Central memory CD8-positive, alpha-beta T cell (primary cell): ENCODE measurements around the gene TTC1.
"Not testable (repeated sequence)": the region's sequence is repeated elsewhere in the genome, so short reads cannot be mapped to it uniquely, and the experiment has no call there.

Source experiments
- ATAC-seq: fragments of 150-1000 bp; cut with Tn5 transposase; replicated peaks from 2 replicates; pipeline ENCODE4 v1.10.0; 2022; ENCODE audit warnings: mild to moderate bottlenecking, moderate FRiP score, moderate number of reproducible peaks; ENCODE audit not compliant: poor library complexity, severe bottlenecking; ENCODE audit errors: extremely low read depth
- DNase-seq, 2 donors: peaks; one replicate each; pipeline ENCODE4 v3.0.0; 2021; ENCODE audit warnings: low spot score in 2 of 2
- H3K27ac Mint-ChIP-seq: one replicate; pipeline ENCODE4 v1.8.0; 2022; ENCODE audit warnings: low read depth, mild to moderate bottlenecking, moderate library complexity, mixed read lengths
- H3K27me3 Mint-ChIP-seq: one replicate; pipeline ENCODE4 v1.8.0; 2022; ENCODE audit warnings: mixed read lengths
- H3K36me3 Mint-ChIP-seq: one replicate; pipeline ENCODE4 v1.8.0; 2022; ENCODE audit warnings: mild to moderate bottlenecking, moderate library complexity, mixed read lengths; ENCODE audit not compliant: insufficient read depth
- H3K4me1 Mint-ChIP-seq: one replicate; pipeline ENCODE4 v1.8.0; 2022; ENCODE audit warnings: mixed read lengths
- H3K4me3 Mint-ChIP-seq: one replicate; pipeline ENCODE4 v1.8.0; 2022; ENCODE audit warnings: mild to moderate bottlenecking, moderate library complexity, mixed read lengths
- H3K9me3 Mint-ChIP-seq: one replicate; pipeline ENCODE4 v1.8.0; 2022; ENCODE audit warnings: mixed read lengths

Gene TTC1, protein sequence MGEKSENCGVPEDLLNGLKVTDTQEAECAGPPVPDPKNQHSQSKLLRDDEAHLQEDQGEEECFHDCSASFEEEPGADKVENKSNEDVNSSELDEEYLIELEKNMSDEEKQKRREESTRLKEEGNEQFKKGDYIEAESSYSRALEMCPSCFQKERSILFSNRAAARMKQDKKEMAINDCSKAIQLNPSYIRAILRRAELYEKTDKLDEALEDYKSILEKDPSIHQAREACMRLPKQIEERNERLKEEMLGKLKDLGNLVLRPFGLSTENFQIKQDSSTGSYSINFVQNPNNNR

DNA sequence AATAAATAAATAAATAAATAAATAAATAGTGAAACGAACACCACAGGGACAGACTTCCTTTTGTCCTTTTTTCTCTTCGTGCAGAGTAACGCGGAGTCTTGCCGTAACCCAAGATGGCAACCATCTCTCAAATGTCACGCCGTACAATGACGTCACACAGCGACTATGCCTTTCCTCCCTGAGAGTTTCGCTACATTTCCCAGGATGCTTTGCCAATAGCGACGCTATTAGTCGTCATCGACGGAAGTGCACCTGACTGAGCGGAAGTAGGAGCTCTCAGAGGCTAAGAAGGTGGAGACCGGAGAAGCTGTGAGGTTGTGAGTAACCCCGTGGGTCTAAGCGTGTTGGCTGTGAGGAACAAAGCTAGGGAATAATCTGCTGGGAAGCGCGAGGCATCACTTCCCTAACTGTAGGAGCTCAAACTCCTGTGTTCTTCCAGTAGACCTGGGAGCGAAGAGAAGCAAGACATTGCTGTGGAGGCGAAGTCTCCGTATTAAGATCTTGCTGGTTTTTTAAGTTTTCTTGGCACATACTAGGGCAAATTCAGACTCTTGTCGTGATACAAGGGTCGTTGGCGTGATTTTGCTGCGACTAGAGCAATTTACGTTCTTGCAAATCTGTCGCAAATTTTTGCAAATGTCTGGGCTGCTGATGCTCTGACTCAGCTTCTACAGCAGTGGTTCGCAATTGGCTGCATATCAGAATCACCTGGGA lies at the start of gene TTC1:
TTC1 (plus strand) TSS at position 263 of the 714 bp plus-strand sequence. CDS start 1,390 bp downstream, outside the sequence.
- peak within 1 kb of the TSS; percentile 92 for H3K27ac Mint-ChIP-seq
- peak; percentile 84 to 90 for DNase-seq
- H3K36me3 Mint-ChIP-seq = peaks cover 25% of the 10 kb centered on the region
- no peaks in the 10 kb centered on the region for H3K27me3 Mint-ChIP-seq
- H3K4me3 Mint-ChIP-seq = peak within 1 kb of the TSS; percentile 94
- H3K9me3 Mint-ChIP-seq = no peaks in the 10 kb centered on the region
- ATAC-seq = peak; percentile 99
- peaks cover 23% of the 10 kb centered on the region for H3K4me1 Mint-ChIP-seq

DNA sequence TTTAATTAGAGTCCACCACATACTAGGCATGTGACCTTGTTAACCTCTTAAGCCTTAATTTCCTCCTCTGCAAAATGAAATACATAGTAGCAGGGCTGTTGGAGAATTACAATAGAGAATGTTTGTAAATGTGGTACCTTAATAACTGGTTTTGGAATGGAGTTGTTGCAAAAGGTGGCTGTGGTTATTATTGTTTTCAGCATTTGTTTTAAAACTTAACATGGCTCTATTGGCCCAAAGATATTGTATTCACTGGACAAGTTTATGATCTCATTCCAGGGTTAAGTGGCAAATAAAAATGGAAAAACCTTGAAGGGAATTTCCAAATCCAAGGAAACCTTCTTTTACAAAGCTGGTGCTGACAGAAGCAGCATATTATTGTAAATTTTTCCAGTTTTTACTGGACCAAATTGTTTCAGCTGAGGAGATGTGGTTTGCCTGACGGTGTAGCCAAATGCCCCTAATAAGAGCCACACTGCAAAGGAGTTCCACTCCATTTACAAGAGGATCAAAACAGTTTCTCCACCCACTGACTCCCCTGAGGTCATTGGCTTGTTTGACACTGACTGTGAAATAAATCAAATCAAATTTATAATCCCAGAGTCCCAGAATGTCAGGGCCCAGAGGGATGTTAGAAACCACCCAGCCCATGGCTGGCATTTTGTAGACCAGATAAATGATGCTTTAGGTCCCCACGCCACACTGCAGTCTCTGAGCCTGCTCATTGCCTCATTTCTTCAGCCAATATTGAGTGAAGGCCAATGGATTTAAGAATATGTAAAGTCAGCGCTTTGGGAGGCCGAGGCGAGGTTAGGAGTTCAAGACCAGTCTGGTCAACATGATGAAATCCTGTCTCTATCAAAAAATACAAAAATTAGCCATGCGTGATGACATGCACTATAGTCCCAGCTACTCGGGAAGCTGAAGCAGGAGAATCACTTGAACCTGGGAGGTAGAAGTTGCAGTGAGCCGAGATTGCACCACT lies 47.5 kb upstream of the TTC1 start:
- H3K4me3 Mint-ChIP-seq = no peak overlapping the region
- H3K36me3 Mint-ChIP-seq = no peaks in the 10 kb centered on the region
- H3K27me3 Mint-ChIP-seq = peaks cover 33% of the 10 kb centered on the region
- no peak for ATAC-seq
- no peaks in the 10 kb centered on the region for H3K4me1 Mint-ChIP-seq
- no peak for DNase-seq
- no peak overlapping the region for H3K27ac Mint-ChIP-seq
- no peaks in the 10 kb centered on the region for H3K9me3 Mint-ChIP-seq

DNA sequence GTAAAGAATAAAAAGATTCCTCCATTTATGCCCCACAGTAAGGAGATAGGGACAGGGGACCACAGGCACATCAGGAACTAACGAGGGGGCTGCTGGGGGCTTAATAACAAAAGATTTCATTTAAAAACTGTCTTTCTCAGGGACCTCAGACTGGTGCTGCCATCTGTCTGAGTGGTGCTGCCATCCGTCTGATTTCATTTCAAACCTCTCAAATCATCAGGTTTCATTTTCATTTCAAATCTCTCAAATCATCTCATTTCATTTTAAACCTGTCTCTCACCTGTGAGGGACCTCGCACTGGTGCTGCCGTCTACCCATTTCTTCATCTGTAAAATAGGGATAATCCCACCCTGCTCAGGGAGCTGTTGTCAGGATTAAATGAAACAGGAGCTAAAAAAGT lies 46.7 kb upstream of the TTC1 start:
- DNase-seq (no peak), ATAC-seq (no peak)
- Mint-ChIP-seq H3K27me3 (peaks cover 41% of the 10 kb centered on the region), H3K36me3 (no peaks in the 10 kb centered on the region), H3K9me3 (no peaks in the 10 kb centered on the region), H3K27ac (no peak overlapping the region), H3K4me3 (no peak overlapping the region), H3K4me1 (no peaks in the 10 kb centered on the region)

DNA sequence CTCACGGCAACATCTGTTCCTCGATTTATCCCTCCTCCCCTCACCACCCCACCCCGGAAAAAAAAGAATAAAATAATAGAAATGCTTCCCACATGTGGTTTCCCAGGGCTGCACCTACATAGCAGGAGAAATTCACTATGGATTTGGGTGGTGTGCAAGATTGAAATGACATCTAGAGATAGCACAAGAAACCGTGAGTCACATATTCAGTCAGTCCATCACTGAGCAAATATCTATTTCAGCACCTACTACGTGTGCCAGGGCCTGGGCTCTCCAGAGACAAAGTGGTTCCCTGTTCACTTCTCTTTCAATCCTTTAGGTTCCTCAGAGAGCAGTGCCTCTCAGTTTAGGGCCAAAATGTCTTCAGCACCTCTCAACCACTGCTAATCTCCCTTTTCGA lies 45.0 kb upstream of the TTC1 start:
- Mint-ChIP-seq H3K36me3 (no peaks in the 10 kb centered on the region), H3K27me3 (peaks cover 49% of the 10 kb centered on the region), H3K4me3 (no peak overlapping the region), H3K27ac (no peak overlapping the region), H3K9me3 (no peaks in the 10 kb centered on the region), H3K4me1 (no peaks in the 10 kb centered on the region)
- ATAC-seq (no peak), DNase-seq (no peak)

DNA sequence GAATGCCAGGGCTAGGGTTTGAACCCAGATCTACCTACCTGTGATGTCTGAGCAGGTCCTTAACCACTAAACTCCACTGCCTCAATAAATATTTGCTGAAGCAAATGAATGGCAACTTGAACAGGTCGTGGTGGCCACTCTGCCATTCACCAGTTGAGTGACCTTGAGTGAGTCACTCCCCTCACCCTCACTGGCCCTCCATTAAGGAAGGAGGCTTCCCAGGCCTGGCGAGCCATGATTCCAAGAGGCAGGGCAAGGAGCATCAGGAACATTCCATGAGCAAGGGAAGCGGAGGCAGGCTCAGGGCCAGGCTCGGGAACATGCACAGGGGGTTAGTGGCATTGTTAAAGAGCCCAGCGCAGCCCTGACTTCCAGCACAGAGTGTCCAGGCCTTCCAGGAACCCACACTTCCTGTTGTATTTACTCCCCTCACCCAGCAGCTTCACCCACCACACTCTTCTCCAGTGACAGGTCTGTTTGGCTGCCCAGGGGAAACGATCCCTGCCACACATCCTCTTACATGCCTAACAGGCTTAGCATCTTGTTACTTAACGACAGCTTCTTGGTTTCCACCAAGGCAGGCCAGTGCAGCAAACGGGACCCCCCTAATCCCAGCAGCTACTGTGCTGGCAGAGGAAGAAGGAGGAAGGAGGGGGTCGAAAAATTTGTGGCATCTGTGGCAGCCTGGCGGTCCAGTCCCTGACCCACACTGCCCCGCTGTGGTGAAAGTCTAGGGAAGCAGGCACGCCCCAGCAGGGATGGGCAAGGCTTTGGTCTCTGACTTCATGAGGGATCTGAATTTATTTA lies 43.7 kb upstream of the TTC1 start:
- no peaks in the 10 kb centered on the region for H3K36me3 Mint-ChIP-seq
- no peak overlapping the region for H3K4me3 Mint-ChIP-seq
- no peak overlapping the region for H3K27ac Mint-ChIP-seq
- DNase-seq (no peak), ATAC-seq (no peak)
- peaks cover 58% of the 10 kb centered on the region for H3K27me3 Mint-ChIP-seq
- no peaks in the 10 kb centered on the region for H3K9me3 Mint-ChIP-seq
- no peaks in the 10 kb centered on the region for H3K4me1 Mint-ChIP-seq

DNA sequence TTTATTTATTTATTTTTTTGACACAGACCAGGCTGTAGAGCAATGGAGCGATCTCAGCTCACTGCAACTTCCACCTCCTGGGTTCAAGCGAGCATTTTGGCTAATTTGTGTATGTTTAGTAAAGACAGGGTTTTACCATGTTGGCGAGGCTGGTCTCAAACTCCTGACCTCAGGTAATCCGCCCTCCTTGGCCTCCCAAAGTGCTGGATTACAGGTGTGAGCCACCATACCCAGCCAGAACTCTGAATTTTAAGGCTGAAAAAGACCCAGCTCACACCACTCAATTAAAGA lies 43.2 kb upstream of the TTC1 start:
- ATAC-seq, DNase-seq, H3K4me3 Mint-ChIP-seq, H3K4me1 Mint-ChIP-seq, H3K36me3 Mint-ChIP-seq, H3K9me3 Mint-ChIP-seq, H3K27ac Mint-ChIP-seq: not testable (repeated sequence)
- H3K27me3 Mint-ChIP-seq = peaks cover 64% of the 10 kb centered on the region

DNA sequence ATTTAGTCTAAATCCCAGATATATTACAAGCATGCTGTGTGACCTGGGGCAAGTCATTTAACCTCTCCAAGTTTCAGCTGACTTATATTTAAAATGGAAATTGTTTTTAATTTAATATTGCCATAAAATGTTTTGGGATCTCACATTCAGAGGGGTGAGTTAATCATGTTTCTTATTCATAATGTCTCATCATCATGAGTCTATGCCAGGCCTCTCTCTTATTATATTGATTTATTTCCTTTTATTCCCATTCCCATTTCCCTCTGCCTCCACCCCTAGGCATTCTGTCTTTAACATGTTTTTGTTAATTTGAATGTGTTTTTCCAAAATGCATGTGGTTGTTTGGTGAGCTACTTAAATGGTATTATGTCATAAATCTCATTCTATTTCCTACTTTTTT lies 39.0 kb upstream of the TTC1 start:
- no peak overlapping the region for H3K27ac Mint-ChIP-seq
- DNase-seq (no peak), ATAC-seq (no peak)
- no peaks in the 10 kb centered on the region for H3K36me3 Mint-ChIP-seq
- H3K4me3 Mint-ChIP-seq = no peak overlapping the region
- H3K27me3 Mint-ChIP-seq = peaks cover 96% of the 10 kb centered on the region
- peaks cover 14% of the 10 kb centered on the region for H3K4me1 Mint-ChIP-seq
- H3K9me3 Mint-ChIP-seq = no peaks in the 10 kb centered on the region

DNA sequence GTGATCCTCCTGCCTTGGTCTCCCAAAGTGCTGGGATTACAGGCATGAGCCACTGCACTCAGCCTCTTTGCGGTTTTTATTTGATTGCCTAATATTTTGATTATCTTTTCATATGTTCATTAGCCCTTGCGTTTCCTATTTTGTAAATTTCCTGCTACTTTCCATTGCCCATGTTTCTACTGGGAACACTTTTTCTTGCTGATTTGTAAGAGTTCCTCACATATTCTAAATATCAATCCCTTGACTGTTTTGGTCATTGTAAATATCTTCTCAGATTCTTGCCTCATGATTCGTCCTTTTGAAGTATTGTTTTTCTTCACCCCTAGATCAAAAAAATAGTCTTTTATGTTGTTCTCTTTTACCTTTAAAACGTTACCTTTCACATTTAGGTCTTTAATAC lies 37.9 kb upstream of the TTC1 start:
- ATAC-seq (no peak), DNase-seq (no peak)
- Mint-ChIP-seq H3K27ac (no peak overlapping the region), H3K4me1 (peaks cover 14% of the 10 kb centered on the region), H3K36me3 (no peaks in the 10 kb centered on the region), H3K4me3 (peak overlapping the region; percentile 12), H3K27me3 (peaks cover 88% of the 10 kb centered on the region), H3K9me3 (no peaks in the 10 kb centered on the region)

DNA sequence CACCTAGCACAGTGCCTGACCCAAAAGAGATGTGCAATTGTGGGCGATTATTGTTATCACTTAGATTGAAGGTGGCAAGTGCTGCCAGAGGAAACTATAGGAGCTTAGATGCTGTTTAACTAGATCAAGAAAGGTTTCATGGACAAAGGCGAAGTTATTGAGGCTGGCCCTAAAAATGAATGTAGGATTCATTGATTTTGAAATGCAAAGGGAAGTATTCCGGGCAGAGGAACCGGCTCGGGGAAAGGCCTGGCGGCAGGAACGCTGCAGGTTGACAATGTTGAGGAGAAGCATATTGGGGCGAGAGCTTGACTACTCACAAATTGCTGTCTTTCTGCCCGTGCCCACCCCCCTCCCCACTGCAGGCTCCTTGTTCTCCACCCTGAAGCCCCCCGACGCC lies 37.4 kb upstream of the TTC1 start:
- H3K4me3 Mint-ChIP-seq = peak overlapping the region; percentile 12
- H3K9me3 Mint-ChIP-seq = no peaks in the 10 kb centered on the region
- ATAC-seq (no peak), DNase-seq (no peak)
- peaks cover 83% of the 10 kb centered on the region for H3K27me3 Mint-ChIP-seq
- no peak overlapping the region for H3K27ac Mint-ChIP-seq
- peaks cover 14% of the 10 kb centered on the region for H3K4me1 Mint-ChIP-seq
- H3K36me3 Mint-ChIP-seq = no peaks in the 10 kb centered on the region

DNA sequence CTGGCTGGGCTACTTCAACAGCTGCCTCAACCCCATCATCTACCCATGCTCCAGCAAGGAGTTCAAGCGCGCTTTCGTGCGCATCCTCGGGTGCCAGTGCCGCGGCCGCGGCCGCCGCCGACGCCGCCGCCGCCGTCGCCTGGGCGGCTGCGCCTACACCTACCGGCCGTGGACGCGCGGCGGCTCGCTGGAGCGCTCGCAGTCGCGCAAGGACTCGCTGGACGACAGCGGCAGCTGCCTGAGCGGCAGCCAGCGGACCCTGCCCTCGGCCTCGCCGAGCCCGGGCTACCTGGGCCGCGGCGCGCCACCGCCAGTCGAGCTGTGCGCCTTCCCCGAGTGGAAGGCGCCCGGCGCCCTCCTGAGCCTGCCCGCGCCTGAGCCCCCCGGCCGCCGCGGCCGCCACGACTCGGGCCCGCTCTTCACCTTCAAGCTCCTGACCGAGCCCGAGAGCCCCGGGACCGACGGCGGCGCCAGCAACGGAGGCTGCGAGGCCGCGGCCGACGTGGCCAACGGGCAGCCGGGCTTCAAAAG lies 36.9 kb upstream of the TTC1 start:
- ATAC-seq = no peak
- H3K27ac Mint-ChIP-seq = no peak overlapping the region

DNA sequence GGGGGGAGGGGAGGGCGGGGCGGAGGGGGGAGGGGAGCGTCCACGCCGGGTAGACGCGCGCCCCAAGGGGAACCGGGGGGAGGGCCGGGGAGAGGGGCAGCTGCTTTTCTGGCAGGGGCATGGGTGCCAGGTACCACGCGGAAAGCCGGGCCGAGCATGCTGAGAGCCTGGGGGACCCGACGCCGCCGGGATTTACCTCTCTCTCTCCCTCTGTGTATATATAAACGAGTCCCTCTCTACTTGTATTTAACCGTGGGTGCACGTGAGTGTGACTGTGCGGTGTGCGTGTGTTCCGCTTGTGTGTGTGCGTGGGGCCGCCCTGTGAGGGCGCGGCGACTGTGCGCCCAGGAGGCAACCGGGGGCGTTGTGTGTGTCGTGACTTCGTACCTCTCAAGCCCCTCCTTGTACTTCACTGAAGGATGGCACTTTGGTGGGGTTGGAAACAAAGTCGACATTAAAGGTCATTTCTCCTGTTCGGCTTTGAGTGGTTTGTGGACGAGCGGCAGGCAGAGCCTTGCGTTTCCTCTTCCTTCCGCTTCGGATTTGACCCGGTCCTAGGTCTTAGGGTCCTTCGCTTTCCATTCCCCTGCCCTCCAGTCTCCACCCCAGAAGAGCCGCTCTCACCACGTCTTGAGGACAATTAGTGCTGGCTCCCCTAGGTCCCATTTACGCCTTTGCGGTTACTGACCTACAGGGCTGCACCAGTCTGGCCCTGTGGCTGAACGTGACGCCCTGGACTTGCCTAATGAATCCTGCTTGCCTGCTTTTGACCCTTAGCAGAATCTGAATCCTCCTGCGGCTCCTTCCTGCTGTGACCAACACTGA lies 36.2 kb upstream of the TTC1 start:
- Mint-ChIP-seq H3K9me3 (no peaks in the 10 kb centered on the region), H3K4me1 (peaks cover 14% of the 10 kb centered on the region), H3K4me3 (peak overlapping the region; percentile 28), H3K27me3 (peaks cover 71% of the 10 kb centered on the region), H3K27ac (no peak overlapping the region), H3K36me3 (no peaks in the 10 kb centered on the region)
- DNase-seq (no peak), ATAC-seq (no peak)

More for the DNA sequence above, 36.9 kb upstream of the TTC1 start:
- Mint-ChIP-seq H3K9me3 (no peaks in the 10 kb centered on the region), H3K27me3 (peaks cover 78% of the 10 kb centered on the region), H3K36me3 (no peaks in the 10 kb centered on the region), H3K4me3 (no peak overlapping the region), H3K4me1 (peaks cover 14% of the 10 kb centered on the region)
- DNase-seq = no peak
